ENCODE results near the gene GNLY.
"Not testable (repeated sequence)": the region's sequence is repeated elsewhere in the genome, so short reads cannot be mapped to it uniquely, and the experiment has no call there.

The GNLY gene

GRCh38 chr2:85711578-85712060 is 17.5 kb downstream of the GNLY start:
- no peak for DNase-seq

DNA sequence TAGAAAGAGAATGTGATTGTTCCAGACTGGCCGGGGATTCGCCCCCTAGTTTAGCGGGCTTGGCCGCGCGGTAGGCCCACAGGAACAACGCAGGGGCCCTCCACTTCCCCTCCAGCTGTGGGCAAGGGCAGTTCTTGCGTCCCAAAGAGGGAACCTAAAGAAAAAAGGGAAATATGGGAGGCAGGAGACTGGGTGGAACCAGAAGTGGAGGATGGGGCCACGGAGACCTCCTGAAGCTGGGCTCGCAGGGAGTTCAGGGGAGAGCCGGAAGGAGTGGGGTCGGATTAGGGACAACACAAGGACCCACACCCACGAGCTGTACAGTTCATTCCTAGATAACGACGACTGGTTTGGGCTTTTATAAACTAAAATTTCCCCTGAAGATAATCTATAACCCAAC is 18.2 kb downstream of the GNLY start:
- DNase-seq, result no peak

DNA sequence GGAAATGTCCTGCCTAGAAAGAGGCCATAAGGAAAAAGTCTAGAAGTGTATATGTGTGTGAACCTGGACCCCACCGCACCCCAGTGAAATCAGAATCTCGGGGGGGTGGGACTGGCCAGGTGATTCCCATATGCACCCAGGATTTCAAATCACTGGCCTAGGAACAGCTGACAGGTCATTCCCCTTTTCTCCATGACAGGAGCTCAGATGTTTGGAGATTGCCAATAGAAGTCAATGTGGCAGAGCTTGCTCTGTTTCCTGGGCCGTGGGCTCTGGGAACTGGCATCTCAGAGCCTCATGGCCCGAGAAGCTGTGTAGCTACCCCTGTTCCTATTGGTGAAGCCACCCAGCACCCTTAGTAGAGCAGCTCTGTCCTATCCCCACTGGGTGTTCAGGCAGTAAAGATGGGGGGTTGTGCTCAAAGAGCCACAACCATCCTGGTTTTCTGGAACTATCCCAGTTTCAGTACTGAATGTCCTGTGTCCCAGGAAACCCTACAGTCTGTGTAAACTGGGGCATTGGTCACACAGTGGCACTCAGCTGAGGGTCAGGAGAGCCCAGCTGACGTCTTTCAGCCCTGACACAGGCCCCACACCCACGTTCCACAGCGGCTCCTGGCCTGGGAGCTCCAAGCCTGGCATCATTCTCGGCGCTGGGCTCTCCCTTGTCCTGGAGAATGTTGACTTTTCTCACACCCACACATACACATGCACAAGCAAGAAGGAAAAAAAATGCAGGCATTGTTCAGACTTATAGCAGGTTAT is 18.9 kb downstream of the GNLY start:
- DNase-seq, result no peak

- DNase-seq, result no peak
Measured at GRCh38 chr2:85713836-85714235, 19.7 kb downstream of the GNLY start.

- not testable (repeated sequence) for DNase-seq
Measured at GRCh38 chr2:85714421-85714820, 20.3 kb downstream of the GNLY start.

- DNase-seq, result no peak
Measured at GRCh38 chr2:85714841-85715240, 20.7 kb downstream of the GNLY start.

DNA sequence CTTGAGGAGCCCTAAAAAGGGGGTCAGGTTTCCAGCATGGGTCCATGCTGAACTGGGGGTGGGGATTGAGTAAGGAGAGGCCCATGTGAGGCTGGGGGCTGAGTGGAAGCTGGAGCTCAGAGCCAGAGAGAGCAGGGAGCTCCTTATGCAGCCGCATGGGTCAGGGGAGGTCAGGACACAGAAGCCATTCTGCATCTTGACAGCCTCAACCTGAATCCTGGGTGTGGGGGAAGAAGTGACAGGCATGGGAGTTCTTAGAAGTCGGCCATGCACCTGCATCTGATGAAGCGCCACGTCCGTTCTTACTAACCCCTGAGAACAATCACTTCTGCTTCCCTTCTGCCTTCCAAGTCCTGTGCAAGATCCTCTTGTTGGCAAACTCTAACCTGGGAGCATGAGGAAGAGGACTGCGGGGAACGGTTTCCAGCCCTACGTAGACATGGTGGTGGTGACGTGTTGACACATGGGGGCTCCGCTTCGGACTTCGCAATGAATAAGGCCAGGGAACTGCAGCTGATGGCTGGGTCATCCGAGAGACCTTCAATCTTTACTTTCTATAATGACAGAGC is 22.3 kb downstream of the GNLY start:
- no peak for DNase-seq

GRCh38 chr2:85717308-85718008 is 23.3 kb downstream of the GNLY start:
- DNase-seq, result no peak

GRCh38 chr2:85718009-85718391 is 23.8 kb downstream of the GNLY start:
- no peak for DNase-seq

DNA sequence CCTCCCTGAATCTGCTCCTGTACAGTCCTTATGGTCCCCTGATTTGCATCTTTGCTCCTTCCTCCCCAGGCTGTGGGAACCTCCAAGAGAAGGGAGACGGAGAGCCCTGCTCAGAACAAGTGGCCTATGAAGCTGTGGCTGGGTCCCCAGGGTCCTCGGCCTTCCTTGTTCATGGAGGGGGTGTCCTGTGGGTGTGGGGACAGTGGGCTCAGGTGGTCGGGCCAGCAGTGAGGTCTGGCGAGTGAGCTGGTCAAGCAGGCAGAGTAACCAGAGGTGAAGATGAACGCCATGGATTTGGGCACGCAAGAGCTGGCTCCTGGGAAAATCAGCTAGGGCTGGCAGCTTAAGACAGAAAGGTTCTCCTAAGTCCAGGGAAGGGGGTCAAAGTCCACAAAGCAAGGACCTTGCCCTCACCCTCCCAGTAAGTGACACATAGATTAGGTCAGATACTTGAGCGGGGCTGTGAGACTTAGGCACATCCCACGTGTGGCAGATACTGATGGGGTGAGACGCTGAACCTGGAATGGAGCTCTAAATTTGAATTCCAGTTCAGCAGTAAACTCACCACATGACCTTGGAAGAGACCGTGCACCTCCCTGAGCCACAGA is 24.8 kb downstream of the GNLY start:
- DNase-seq, result no peak

- DNase-seq, result no peak
Measured at GRCh38 chr2:85719609-85720240, 25.6 kb downstream of the GNLY start.

DNA sequence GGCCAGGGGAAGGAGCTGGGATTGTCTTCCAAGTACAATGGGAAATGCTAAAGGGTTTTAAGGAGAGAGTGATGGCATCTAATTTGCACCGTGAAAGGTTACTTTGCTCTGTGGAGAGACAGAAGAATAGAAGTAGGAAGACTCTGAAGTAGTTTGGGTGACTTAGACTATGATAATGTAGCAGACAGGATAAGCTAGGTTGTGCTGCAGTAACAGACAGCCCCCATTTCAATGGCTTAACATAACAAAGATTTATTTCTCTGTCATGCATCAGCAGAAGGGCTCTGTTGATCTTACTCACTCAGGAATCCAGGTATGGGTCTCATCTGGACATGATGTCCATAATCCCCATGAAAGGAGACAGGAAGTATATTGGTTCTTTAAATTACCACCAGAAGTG is 26.4 kb downstream of the GNLY start:
- no peak for DNase-seq

DNA sequence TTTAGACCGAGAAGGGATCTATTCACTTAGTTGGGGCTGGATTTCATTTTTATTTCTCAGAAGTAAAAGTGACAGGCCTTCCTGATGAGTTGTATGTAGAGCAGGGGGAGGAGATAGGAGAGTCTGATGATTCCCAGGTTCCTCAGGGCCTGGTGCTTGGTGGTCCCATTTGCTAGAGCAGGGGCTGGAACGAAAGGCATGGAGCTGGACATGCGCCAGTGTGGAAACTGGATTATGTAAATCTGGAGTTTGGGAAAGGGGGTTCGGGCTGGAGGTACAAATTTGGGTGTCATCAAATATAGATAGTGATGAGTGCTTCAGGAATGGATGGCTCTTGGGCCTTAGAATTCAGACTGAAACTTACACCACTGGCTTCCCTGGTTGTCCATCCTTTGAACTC is 27.5 kb downstream of the GNLY start:
- DNase-seq, result no peak

- no peak for DNase-seq
Measured at GRCh38 chr2:85722519-85722918, 28.4 kb downstream of the GNLY start.

DNA sequence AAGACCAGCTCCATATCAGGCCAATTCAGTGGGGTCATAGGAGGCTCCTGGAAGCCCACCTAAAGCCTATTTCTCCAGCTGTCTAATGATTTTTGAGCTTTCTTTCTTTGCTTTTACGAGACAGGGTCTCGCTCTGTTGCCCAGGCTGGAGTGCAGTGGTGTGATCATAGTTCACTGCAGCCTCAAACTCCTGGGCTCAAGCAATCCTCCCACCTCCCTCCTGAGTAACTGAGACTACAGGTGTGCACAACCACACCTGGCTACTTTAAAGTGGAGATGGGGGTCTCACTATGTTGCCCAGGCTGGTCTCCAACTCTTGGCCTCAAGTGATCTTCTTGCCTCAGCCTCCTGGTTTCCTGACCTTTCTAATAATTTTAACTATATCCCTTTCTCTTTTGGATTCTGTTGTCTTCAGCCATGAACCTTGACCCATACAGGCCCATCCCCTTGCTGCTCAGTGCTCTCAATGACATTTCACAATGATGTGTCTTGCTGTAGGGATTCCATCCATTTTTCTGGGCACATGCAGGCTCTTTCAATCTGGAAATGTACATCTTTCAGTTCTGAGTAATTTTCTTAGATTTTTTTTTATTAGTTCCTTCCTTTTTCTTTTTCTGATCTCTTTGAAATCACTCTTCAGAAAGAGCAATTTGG is 29.7 kb downstream of the GNLY start:
- DNase-seq, result no peak

GRCh38 chr2:85724731-85725181 is 30.6 kb downstream of the GNLY start:
- no peak for DNase-seq

DNA sequence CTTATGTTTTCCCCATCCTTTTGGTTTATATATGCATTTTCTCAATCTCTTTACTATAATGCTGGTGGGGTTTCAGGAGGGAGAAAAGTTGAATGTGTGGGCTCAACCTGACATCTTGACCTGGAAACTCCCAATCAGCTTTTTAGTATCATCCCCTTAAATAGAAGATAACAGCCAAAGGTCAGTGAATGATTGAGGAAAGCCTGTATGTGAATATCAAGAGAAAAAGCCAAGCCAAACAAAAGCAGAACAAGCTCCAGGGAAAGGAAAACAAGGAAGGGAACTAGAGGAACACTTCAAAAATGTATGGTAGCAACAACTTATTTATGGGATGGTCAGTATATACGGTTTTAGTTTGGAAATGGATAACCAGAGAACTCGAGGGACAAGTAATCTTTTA is 31.3 kb downstream of the GNLY start:
- DNase-seq, result no peak

GRCh38 chr2:85727798-85728197 is 33.6 kb downstream of the GNLY start:
- no peak for DNase-seq

DNA sequence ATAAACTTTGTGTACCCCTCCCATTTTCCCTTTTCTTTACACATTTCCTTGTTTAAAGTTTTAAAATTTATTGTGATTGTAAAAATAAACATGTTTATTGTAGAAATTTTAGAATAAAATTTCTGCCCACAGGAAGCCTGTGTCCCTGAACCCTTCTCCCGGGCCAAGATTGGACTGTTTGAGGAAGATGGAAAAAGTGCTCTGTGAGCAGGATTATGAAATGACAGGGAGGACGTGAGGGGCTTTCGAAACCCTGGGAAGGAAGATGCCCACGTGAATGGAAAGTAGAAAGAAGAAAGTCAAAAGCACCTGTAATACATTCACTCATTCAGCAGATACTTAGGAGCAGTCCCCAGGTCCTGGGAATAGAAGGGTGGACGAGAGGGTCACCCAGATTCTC is 34.2 kb downstream of the GNLY start:
- no peak for DNase-seq

DNA sequence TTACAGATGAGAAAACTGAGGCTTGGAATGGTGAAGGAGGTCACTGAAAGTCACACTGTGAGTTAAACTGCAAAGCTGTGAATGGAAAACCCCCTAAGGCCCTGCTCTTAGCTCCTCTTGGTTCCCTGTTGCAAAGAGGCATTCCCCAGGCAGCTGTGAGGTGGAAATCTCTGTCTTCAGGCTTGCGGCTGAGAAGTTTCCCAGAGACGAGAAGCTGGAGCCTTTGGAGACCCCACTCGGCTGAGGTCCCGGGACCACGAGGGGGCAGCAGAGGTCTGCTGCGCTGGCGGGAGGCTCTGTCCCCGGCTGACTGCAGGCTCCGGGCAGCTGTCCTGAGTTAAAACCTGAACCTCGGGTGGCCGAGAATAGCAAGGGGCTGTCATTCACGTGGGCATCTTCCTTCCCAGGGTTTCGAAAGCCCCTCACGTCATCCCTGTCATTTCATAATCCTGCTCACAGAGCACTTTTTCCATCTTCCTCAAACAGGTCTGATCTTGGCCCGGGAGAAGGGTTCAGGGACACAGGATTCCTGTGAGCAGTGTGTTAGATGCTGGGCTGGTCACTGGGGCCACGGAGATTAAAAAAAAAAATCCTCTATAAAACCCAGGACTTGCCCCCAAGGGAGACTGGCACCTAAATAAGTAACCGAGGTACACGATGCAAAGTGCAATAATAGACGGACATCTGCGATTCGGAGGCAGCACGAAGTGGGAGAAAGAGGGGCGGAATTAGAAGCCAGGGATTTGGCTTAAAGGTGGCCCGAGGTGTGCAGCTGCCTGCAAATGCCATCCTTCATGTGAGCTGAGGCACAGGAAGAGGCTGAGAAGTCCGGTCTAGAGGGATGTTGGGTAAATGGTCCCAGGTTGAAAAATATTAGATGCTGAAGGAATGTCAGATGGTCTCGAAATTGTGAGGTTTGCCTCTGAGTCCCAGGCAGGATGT is 35.0 kb downstream of the GNLY start:
- peak; percentile 45 for DNase-seq

DNA sequence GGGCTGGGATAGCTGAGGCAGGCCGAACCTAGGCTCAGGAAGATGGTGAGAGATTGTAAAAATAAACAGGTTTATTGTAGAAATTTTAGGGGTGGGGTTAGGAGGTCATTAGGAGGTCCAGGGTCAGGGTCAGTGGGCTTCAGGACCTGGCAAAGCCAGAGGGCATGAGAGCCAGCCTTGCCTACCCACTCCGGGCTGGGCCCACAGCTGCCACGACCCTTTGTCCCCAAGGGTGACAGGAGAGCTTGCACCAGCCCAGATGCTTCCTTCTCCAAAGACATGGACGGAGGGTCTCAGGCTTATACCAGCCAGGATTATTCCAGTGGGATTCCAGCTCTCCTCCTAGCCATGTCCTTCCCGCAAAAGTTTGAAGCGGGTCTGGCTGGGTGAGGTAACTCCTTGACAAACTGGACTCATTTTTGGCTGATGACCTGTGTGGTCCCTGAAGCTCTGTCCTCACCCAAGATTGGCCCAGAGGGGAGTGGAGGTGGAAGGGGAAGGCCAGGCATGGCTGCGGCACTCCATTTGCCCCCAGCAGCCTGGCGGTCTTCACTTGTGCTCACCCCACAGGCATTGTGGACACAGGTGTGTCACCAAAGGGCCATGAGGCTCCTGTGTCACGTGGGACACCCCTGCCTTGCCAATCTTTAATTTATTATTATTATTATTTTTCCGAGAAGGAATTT is 35.8 kb downstream of the GNLY start:
- no peak for DNase-seq
